Measurements from ENCODE around the gene MTG2. TPM values are rescaled to one million over a fixed set of nuclear protein-coding genes. Genes with fewer than 3 reads are reported as not detected.

Gene MTG2
- polyA plus RNA-seq, 1 donor from 2014 or later: 36.1 TPM

DNA sequence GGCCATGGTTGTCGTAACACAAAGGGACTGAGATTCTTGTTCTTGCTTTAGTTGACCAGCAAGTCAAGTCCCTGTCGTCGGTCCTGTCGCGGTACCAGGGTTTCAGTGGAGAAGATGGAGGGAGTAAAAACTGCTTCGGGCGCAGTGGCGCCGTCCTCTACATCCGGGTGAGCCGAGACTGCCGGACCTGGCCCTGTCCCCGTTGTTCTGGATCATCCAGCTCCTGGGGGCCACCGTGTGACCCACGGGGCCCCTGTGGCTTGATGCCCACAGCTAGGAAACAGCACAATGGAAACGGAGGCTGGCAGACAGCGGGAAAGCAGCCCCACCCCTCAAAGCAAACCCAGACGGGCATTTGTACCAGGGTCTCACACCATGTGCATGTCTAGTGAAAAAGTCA, 15.0 kb downstream of the MTG2 start:
- Histone ChIP-seq H3K36me3 (ENCODE audit: insufficient read depth, low read length) (no peaks in the 10 kb centered on the region), H3K9me3 (ENCODE audit: low read length) (no peaks in the 10 kb centered on the region), H3K27ac (ENCODE audit: low read length) (no peak overlapping the region), H3K9me2 (ENCODE audit: insufficient read depth, low read length) (no peaks in the 10 kb centered on the region), H2AFZ (ENCODE audit: low read depth, low read length) (no peak overlapping the region), H4K20me1 (ENCODE audit: insufficient read depth) (no peaks in the 10 kb centered on the region), H3K79me2 (replicated peaks; ENCODE audit: insufficient read depth, low read length) (no peaks in the 10 kb centered on the region), H3K4me3 (ENCODE audit: low read length) (no peak overlapping the region), H3K27me3 (ENCODE audit: insufficient read depth, low read depth, low read length) (no peaks in the 10 kb centered on the region), H3K9ac (ENCODE audit: low read length) (no peak overlapping the region), H3K4me2 (ENCODE audit: low read length) (no peak overlapping the region), H3F3A (ENCODE audit: insufficient read depth, low read length, poor library complexity, severe bottlenecking) (no peaks in the 10 kb centered on the region)
- TF ChIP-seq SMC3 (conservative IDR thresholded peaks at IDR 0.05; ENCODE audit: poor library complexity): no peak
- TF ChIP-seq POLR2AphosphoS5 (IDR thresholded peaks at IDR 0.05): no peak
- TF ChIP-seq, protein P1, sequence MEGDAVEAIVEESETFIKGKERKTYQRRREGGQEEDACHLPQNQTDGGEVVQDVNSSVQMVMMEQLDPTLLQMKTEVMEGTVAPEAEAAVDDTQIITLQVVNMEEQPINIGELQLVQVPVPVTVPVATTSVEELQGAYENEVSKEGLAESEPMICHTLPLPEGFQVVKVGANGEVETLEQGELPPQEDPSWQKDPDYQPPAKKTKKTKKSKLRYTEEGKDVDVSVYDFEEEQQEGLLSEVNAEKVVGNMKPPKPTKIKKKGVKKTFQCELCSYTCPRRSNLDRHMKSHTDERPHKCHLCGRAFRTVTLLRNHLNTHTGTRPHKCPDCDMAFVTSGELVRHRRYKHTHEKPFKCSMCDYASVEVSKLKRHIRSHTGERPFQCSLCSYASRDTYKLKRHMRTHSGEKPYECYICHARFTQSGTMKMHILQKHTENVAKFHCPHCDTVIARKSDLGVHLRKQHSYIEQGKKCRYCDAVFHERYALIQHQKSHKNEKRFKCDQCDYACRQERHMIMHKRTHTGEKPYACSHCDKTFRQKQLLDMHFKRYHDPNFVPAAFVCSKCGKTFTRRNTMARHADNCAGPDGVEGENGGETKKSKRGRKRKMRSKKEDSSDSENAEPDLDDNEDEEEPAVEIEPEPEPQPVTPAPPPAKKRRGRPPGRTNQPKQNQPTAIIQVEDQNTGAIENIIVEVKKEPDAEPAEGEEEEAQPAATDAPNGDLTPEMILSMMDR (IDR thresholded peaks at IDR 0.05; ENCODE audit: poor library complexity, severe bottlenecking): no peak
- no peak for TF ChIP-seq MXI1 (conservative IDR thresholded peaks at IDR 0.05; ENCODE audit: poor library complexity, severe bottlenecking)
- no peak for TF ChIP-seq EZH2 (IDR thresholded peaks at IDR 0.05; ENCODE audit: borderline replicate concordance, insufficient read depth, low read length, poor library complexity, severe bottlenecking)
- no peak for TF ChIP-seq TAF1 (IDR thresholded peaks at IDR 0.05; ENCODE audit: low read depth)
- TF ChIP-seq, protein P2, sequence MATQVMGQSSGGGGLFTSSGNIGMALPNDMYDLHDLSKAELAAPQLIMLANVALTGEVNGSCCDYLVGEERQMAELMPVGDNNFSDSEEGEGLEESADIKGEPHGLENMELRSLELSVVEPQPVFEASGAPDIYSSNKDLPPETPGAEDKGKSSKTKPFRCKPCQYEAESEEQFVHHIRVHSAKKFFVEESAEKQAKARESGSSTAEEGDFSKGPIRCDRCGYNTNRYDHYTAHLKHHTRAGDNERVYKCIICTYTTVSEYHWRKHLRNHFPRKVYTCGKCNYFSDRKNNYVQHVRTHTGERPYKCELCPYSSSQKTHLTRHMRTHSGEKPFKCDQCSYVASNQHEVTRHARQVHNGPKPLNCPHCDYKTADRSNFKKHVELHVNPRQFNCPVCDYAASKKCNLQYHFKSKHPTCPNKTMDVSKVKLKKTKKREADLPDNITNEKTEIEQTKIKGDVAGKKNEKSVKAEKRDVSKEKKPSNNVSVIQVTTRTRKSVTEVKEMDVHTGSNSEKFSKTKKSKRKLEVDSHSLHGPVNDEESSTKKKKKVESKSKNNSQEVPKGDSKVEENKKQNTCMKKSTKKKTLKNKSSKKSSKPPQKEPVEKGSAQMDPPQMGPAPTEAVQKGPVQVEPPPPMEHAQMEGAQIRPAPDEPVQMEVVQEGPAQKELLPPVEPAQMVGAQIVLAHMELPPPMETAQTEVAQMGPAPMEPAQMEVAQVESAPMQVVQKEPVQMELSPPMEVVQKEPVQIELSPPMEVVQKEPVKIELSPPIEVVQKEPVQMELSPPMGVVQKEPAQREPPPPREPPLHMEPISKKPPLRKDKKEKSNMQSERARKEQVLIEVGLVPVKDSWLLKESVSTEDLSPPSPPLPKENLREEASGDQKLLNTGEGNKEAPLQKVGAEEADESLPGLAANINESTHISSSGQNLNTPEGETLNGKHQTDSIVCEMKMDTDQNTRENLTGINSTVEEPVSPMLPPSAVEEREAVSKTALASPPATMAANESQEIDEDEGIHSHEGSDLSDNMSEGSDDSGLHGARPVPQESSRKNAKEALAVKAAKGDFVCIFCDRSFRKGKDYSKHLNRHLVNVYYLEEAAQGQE (IDR thresholded peaks at IDR 0.05; ENCODE audit: borderline replicate concordance): no peak
- TF ChIP-seq EP300 (conservative IDR thresholded peaks at IDR 0.05; ENCODE audit: poor library complexity, severe bottlenecking): no peak
- TF ChIP-seq RAD21 (conservative IDR thresholded peaks at IDR 0.05): no peak

DNA sequence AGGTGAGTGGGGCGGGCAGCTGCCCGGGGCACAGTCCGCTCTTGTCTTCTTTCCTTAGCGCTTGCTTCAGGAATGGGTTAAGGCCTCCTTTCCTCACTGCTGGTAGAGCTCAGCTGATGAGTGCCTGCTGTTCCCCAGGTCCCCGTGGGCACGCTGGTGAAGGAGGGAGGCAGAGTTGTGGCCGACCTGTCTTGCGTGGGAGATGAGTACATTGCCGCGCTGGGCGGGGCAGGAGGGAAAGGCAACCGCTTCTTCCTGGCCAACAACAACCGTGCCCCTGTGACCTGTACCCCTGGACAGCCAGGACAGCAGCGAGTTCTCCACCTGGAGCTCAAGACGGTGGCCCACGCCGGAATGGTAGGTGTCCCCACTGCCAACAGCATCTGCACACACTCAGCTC, 15.7 kb downstream of the MTG2 start:
- no peak for TF ChIP-seq MXI1 (conservative IDR thresholded peaks at IDR 0.05; ENCODE audit: poor library complexity, severe bottlenecking)
- TF ChIP-seq POLR2AphosphoS5 (IDR thresholded peaks at IDR 0.05): no peak
- no peak for TF ChIP-seq SMC3 (conservative IDR thresholded peaks at IDR 0.05; ENCODE audit: poor library complexity)
- no peak for TF ChIP-seq TAF1 (IDR thresholded peaks at IDR 0.05; ENCODE audit: low read depth)
- Histone ChIP-seq H2AFZ (ENCODE audit: low read depth, low read length) (no peak overlapping the region), H3K27me3 (ENCODE audit: insufficient read depth, low read depth, low read length) (no peaks in the 10 kb centered on the region), H3K9ac (ENCODE audit: low read length) (no peak overlapping the region), H3K4me2 (ENCODE audit: low read length) (no peak overlapping the region), H3K79me2 (replicated peaks; ENCODE audit: insufficient read depth, low read length) (no peaks in the 10 kb centered on the region), H3K36me3 (ENCODE audit: insufficient read depth, low read length) (no peaks in the 10 kb centered on the region), H3F3A (ENCODE audit: insufficient read depth, low read length, poor library complexity, severe bottlenecking) (no peaks in the 10 kb centered on the region), H3K9me3 (ENCODE audit: low read length) (no peaks in the 10 kb centered on the region), H3K9me2 (ENCODE audit: insufficient read depth, low read length) (no peaks in the 10 kb centered on the region), H3K4me3 (ENCODE audit: low read length) (no peak overlapping the region), H3K27ac (ENCODE audit: low read length) (no peak overlapping the region), H4K20me1 (ENCODE audit: insufficient read depth) (no peaks in the 10 kb centered on the region)

DNA sequence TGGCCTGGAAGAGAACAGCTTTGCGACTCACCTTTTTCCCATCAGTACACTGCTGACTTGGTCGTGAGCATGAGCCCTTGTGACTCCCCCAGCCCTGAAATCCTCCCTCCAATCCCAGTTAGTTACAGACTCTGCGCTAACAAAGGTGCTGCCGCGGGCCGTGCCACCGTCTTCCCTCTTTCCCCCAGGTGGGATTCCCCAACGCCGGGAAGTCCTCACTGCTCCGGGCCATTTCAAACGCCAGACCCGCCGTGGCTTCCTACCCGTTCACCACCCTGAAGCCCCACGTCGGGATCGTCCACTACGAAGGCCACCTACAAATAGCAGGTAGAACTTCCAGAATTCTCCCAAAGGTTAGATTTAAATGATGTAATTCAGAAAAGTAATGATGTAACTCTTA, 16.1 kb downstream of the MTG2 start:
- no peak overlapping the region for H3K4me3 ChIP-seq (ENCODE audit: low read length)
- H3K9me2 ChIP-seq (ENCODE audit: insufficient read depth, low read length): no peaks in the 10 kb centered on the region
- no peak overlapping the region for H3K4me2 ChIP-seq (ENCODE audit: low read length)
- H2AFZ ChIP-seq (ENCODE audit: low read depth, low read length): no peak overlapping the region
- no peaks in the 10 kb centered on the region for H4K20me1 ChIP-seq (ENCODE audit: insufficient read depth)
- H3K36me3 ChIP-seq (ENCODE audit: insufficient read depth, low read length): no peaks in the 10 kb centered on the region
- no peaks in the 10 kb centered on the region for H3K9me3 ChIP-seq (ENCODE audit: low read length)
- TF ChIP-seq EZH2 (IDR thresholded peaks at IDR 0.05; ENCODE audit: borderline replicate concordance, insufficient read depth, low read length, poor library complexity, severe bottlenecking) (no peak), TAF1 (IDR thresholded peaks at IDR 0.05; ENCODE audit: low read depth) (no peak)
- TF ChIP-seq, protein P1 (IDR thresholded peaks at IDR 0.05; ENCODE audit: poor library complexity, severe bottlenecking): no peak
- no peak overlapping the region for H3K9ac ChIP-seq (ENCODE audit: low read length)
- H3K79me2 ChIP-seq (replicated peaks; ENCODE audit: insufficient read depth, low read length): no peaks in the 10 kb centered on the region
- H3K27ac ChIP-seq (ENCODE audit: low read length): no peak overlapping the region
- H3K27me3 ChIP-seq (ENCODE audit: insufficient read depth, low read depth, low read length): no peaks in the 10 kb centered on the region
- no peaks in the 10 kb centered on the region for H3F3A ChIP-seq (ENCODE audit: insufficient read depth, low read length, poor library complexity, severe bottlenecking)

Measured in neural cell (in vitro differentiated cells).